ENCODE results near the gene PRDM16. TPM values are rescaled to one million over a fixed set of nuclear protein-coding genes. Genes with fewer than 3 reads are reported as not detected.

The PRDM16 gene
- polyA plus RNA-seq, 1 donor (not counting 4 experiments of a cell fraction or from before 2014, with no cell fraction given) = 0.05 TPM

GRCh38 chr1:3457910-3458883 is 389.2 kb downstream of the PRDM16 start:
- FAIRE-seq (no peak), DNase-seq (ENCODE audit: low read depth, low spot score) (no peak)
- dilution Hi-C loops (cut with MboI; ENCODE audit: extremely low pct_ligation_motif_present, low sequenced_read_pairs) = no loop called here
- TF ChIP-seq, protein P1, sequence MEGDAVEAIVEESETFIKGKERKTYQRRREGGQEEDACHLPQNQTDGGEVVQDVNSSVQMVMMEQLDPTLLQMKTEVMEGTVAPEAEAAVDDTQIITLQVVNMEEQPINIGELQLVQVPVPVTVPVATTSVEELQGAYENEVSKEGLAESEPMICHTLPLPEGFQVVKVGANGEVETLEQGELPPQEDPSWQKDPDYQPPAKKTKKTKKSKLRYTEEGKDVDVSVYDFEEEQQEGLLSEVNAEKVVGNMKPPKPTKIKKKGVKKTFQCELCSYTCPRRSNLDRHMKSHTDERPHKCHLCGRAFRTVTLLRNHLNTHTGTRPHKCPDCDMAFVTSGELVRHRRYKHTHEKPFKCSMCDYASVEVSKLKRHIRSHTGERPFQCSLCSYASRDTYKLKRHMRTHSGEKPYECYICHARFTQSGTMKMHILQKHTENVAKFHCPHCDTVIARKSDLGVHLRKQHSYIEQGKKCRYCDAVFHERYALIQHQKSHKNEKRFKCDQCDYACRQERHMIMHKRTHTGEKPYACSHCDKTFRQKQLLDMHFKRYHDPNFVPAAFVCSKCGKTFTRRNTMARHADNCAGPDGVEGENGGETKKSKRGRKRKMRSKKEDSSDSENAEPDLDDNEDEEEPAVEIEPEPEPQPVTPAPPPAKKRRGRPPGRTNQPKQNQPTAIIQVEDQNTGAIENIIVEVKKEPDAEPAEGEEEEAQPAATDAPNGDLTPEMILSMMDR (optimal IDR thresholded peaks at IDR 0.05 in 1 of 3, IDR thresholded peaks at IDR 0.05 in 1 of 3, conservative IDR thresholded peaks at IDR 0.05 in 1 of 3; ENCODE audit: extremely low read depth in 1 of 3, insufficient read depth in 2 of 3, low read length in 3 of 3) = no peak
- no peak for TF ChIP-seq EZH2 (IDR thresholded peaks at IDR 0.05; ENCODE audit: low read length)
- Histone ChIP-seq H3K79me2 (ENCODE audit: control insufficient read depth, insufficient read depth, low read length) (no peaks in the 10 kb centered on the region), H2AFZ (ENCODE audit: control insufficient read depth, low read length) (no peak overlapping the region), H3K27ac (ENCODE audit: control insufficient read depth, insufficient read depth, low read length) (no peak overlapping the region), H3K4me2 (ENCODE audit: control insufficient read depth, extremely low read depth, insufficient read depth, low read depth, low read length) (no peak overlapping the region), H3K9ac (ENCODE audit: control insufficient read depth, extremely low read depth, insufficient read depth, low read length) (no peak overlapping the region), H3K9me1 (ENCODE audit: control insufficient read depth, extremely low read depth, insufficient read depth, low read length) (no peaks in the 10 kb centered on the region), H3K9me3 (ENCODE audit: control insufficient read depth, low read depth, low read length) (no peaks in the 10 kb centered on the region), H3K4me3 (ENCODE audit: control insufficient read depth in 2 of 3, extremely low read depth in 1 of 3, insufficient read depth in 2 of 3, low read depth in 1 of 3, low read length in 3 of 3) (no peak overlapping the region), H3K4me1 (ENCODE audit: control insufficient read depth, extremely low read depth, insufficient read depth, low read length) (peaks cover 38% of the 10 kb centered on the region), H4K20me1 (ENCODE audit: control insufficient read depth, extremely low read depth, insufficient read depth, low read length) (no peaks in the 10 kb centered on the region), H3K27me3 (ENCODE audit: control insufficient read depth, extremely low read depth, insufficient read depth, low read length) (no peaks in the 10 kb centered on the region), H3K36me3 (ENCODE audit: control insufficient read depth in 2 of 2, extremely low read depth in 1 of 2, insufficient read depth in 2 of 2, low read length in 2 of 2) (no peaks in the 10 kb centered on the region)

DNA sequence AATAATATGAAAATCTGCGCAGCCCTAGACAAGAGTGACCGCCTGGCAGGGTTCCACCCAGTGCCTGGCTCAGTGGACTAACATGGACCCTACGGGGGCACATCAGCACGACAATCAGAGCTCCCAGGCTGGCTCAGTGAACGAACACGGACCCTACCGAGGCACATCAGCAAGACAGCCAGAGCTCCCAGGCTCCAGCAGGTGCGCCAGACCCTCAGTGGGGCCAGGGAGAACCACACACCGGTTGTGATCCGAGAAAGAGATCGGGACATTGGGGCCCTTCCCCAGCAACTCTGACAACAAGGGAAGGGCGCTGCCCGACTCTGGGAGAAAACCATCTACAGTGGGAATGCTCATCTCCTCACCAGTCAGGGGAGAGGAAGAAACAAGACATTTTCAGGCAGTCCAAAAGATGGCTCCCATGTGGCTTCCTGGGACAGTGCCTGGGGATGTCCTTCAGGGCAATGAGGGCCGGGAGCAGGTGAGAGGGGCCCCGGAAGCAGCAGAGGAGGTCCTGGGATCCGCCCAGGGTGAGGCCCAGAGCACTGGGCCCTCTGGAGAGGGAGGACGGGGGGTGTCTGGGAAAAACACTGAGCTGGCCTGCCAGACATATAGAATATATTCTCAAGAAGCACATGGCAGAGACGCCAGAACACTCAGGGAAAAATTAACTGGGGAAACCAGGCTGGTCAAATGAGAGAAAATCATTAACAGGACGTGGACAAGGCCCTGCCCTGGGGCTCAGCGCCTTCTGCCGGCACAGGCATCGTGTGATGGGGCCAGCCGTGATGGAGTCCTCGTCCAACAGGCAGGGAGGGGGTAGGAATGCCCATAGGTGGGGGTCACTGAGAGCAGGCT is 390.3 kb downstream of the PRDM16 start:
- Histone ChIP-seq H3K9me1 (ENCODE audit: control insufficient read depth, extremely low read depth, insufficient read depth, low read length) (no peaks in the 10 kb centered on the region), H3K9ac (ENCODE audit: control insufficient read depth, extremely low read depth, insufficient read depth, low read length) (peak overlapping the region; percentile 47), H3K9me3 (ENCODE audit: control insufficient read depth, low read depth, low read length) (no peaks in the 10 kb centered on the region), H2AFZ (ENCODE audit: control insufficient read depth, low read length) (peak overlapping the region; percentile 40), H3K4me2 (ENCODE audit: control insufficient read depth, extremely low read depth, insufficient read depth, low read depth, low read length) (peak overlapping the region; percentile 74), H3K27me3 (ENCODE audit: control insufficient read depth, extremely low read depth, insufficient read depth, low read length) (no peaks in the 10 kb centered on the region), H3K36me3 (ENCODE audit: control insufficient read depth in 2 of 2, extremely low read depth in 1 of 2, insufficient read depth in 2 of 2, low read length in 2 of 2) (no peaks in the 10 kb centered on the region), H4K20me1 (ENCODE audit: control insufficient read depth, extremely low read depth, insufficient read depth, low read length) (no peaks in the 10 kb centered on the region), H3K4me1 (ENCODE audit: control insufficient read depth, extremely low read depth, insufficient read depth, low read length) (peaks cover 31% of the 10 kb centered on the region), H3K79me2 (ENCODE audit: control insufficient read depth, insufficient read depth, low read length) (no peaks in the 10 kb centered on the region), H3K4me3 (ENCODE audit: control insufficient read depth in 2 of 3, extremely low read depth in 1 of 3, insufficient read depth in 2 of 3, low read depth in 1 of 3, low read length in 3 of 3) (no peak overlapping the region), H3K27ac (ENCODE audit: control insufficient read depth, insufficient read depth, low read length) (no peak overlapping the region)
- no peak for DNase-seq (ENCODE audit: low read depth, low spot score)
- TF ChIP-seq, protein P1 (optimal IDR thresholded peaks at IDR 0.05 in 1 of 3, IDR thresholded peaks at IDR 0.05 in 1 of 3, conservative IDR thresholded peaks at IDR 0.05 in 1 of 3; ENCODE audit: extremely low read depth in 1 of 3, insufficient read depth in 2 of 3, low read length in 3 of 3) = no peak
- no peak for TF ChIP-seq EZH2 (IDR thresholded peaks at IDR 0.05; ENCODE audit: low read length)
- FAIRE-seq = no peak
- dilution Hi-C loops (cut with MboI; ENCODE audit: extremely low pct_ligation_motif_present, low sequenced_read_pairs) = no loop called here
